Measurements from ENCODE around the gene LRRC15.

The LRRC15 gene

DNA sequence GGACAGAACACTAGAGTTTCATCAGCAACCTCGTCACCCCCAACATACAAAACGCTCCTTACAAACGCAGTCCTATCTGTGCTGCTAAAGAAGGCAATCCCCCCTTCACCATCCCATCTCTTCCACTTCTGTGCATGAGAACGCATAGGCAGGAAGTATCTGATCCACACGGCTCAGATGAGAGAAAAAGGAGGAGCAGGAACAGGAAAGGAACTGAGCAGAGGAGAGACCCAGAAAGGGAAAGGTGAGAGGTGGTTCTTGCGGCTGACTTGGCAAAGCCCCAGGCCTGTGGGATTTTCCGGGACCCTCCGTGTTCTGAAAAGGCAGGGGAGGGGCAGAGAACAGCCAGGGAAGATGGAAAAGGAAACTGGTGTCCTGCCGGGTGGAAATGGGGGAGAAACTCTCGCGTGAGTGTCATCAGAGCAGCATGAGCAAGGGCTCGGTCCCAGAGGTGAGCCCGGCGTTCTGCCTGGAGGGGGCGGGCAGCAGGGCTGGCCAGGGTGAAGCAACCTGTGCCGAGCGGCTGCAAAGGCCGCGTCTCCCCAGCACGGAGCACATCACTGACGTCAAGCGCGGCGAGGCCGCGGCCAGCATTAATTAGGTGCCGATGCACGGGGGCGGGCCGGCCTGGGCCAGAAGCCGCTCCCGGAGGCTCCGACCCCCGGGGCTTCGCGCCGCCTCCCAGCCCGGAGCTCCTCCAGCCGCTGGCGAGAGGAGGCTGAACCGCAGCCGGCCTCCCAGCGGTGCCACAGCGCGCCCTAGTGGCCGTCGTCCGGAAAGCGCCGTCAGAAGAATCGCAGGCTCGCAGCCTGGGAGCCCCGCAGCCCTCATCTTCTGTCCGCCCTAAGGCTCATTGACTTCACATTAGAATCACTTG is 54.2 kb downstream of the LRRC15 start:
- DNase-seq (ENCODE audit: low spot score), result peak; percentile 80

GRCh38 chr3:194314388-194315068 is 55.0 kb downstream of the LRRC15 start:
- DNase-seq (ENCODE audit: low spot score), result no peak

DNA sequence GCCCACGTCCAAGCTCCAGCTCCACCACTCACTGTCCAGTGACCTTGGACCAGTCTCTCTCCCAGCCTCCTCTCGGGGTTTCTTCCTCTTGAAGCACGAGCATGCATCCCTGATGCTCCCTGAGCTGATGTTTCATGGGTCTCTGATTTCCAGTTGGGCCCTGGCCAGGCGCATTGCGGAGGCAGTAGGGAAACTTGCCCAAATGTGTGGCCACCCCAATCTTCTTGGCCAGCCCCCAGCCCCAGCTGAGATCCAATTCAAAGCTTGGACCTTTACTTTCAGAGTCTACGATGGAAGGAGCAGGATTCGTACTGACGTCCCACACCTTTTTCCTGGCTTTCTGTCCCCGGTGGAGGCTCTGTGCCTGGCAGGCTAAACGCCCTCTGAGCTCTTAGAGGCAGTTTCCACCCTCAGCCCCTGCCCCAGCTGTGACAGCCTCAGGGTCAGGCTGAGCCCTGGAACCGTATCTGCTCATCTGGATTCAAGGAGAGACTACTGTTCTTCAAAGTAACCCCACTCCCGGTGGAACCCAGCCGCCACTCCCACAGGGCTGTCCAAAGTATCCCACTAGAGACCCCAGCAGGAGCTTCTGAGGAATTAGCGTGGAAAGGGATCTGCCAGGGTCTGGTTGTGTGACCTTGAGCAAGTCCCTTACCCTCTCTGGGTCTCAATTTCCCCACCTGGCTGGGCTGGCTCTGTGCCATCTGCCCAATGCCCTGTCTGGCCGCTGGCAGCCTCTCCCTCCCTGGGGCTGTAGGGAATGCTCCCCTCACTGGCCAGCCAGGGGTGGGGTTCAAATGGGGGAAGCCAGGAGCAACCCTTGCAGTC is 55.8 kb downstream of the LRRC15 start:
- no peak for DNase-seq (ENCODE audit: low spot score)

- no peak for DNase-seq (ENCODE audit: low spot score)
Observed at GRCh38 chr3:194312743-194313281, 56.7 kb downstream of the LRRC15 start.

DNA sequence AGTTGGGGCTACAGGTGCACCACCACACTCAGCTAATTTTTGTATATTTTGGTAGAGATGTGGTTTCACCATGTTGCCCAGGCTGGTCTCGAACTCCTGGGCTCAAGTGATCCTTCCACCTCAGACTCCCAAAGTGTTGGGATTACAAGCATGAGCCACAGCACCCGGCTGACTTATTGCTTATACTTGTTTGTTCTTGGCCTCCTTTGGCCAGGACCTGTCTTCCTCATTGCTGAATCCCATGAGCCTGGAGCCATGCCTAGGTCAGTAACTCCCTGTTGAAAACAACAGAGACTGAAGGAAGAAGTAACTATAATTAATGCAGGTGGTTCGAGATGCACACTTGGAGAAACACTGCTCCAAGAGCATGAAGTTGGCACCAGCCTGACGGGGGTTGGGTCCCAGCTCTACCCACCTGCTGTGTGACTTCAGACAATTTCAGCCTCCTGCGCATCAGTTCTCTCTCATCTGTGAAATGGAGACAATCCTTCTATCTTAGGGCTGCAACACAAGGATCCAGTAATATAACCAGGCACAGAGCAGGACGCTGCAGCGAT is 57.3 kb downstream of the LRRC15 start:
- DNase-seq (ENCODE audit: low spot score), result no peak

GRCh38 chr3:194311000-194311399 is 58.5 kb downstream of the LRRC15 start:
- DNase-seq (ENCODE audit: low spot score), result no peak

DNA sequence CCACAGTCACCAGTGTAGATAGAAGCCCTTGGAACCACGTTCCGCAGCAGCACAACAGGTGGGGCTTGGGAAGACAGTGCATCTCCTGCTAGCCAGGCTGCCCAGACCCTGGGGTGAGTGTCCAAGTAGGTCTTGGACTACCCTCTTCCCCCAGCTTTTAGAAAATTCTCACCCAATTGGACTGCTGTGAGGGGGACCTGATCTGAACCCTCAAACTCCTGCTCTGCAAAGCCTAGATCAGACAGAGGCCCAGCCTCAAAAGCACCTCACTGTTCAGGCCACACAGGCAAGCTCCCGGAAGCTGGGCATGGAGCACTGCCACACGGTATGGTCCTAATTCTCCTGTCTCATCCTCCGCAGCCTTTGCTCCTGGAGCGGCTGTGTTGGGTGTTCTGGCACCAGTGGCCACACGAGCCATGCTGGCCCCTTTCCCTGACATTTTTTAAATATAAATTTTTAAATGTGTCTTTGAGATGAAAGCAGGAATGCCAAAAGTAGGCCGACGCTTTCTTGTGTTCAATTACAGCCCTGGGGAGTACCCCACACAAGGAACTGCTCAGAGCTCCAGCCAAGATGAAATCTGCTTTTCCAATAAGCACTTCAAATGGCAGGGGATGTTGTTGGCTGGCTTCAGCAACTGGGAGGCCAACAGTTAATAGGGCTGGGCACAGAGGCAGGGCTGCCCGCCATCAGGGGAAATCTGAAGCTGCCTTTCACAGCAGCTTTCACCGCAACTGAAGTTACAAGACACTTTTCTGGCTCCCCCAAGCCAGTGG is 59.3 kb downstream of the LRRC15 start:
- no peak for DNase-seq (ENCODE audit: low spot score)

DNA sequence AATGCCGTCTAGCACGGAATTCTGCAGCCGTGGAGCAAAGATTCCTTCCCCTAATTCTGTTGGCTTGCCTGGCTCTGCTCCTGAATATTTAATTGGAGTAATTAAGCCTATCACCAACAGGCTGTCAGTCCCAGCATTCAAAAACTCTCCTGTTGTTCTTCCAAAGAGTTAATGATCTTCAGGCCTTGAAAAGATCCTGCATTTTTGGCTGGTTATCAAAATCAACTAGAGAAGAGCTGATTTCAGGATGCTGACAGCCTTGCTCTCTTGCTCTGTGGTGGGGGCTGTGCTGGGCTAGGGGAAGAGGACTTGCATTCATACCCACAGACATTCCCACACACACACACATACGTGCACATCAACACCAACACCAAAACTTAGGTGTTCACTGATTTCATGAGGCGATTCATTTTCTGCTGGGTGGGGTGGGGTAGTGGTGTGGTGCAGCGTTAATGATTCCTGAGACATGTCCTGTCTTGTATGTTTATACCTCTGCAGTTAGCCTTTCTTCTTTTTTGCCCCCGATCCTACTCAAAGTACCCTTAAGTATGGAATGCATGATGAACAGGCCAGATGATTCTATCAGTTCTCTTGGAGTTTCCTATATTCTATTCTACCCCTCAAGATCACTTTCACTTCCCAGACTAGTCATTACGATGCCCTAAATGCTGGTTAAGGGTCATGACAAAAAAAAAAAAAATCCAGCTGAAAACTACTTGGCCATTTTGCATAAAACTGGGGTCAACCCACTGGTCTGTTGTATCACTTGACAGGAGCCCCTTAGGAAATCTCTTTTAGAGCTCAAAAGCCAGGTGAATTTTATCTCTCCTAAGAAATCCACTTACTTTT is 60.7 kb downstream of the LRRC15 start:
- DNase-seq (ENCODE audit: low spot score), result no peak

- DNase-seq (ENCODE audit: low spot score), result no peak
Observed at GRCh38 chr3:194307849-194308248, 61.7 kb downstream of the LRRC15 start.

DNA sequence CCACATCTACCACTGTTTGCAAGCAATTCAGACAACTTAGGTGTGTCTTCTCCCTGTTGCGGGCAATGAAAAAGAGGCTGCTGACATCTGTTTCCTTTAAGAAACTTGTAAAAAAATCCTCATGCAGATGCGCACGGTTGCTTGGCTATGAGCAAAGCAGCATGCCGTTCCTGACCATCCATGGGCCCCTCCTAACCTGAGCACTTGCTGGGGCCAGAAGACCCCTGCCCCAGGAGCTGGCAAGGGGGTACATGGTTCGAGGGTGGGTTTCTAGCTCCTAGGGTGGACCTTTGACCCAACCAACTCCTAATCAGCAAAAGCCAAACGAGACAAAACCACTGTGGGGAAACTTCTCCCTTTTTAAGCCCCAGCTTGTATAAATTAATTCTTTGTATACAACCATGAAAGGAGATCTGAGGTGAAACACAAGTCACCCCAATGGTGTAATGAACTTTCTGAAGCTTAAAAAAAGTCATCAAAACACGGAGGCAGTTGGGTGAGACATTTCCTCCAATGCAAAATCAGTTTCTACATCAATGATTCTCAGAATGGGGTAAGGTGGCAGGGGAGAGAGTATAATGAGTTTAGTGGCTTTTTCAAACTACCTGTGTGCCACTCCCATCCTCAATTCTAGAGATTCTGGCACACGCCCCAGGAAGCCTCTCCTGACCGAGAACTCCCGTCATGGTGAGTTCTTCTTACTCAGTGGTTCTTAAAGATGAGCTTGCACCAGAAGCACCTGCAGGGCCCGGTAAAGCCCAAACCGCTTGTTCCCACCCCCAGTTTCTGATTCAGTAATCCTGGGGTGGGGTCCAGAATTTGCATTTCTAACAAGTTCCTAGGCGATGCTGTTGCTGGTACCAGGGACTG is 62.5 kb downstream of the LRRC15 start:
- DNase-seq (ENCODE audit: low spot score), result peak; percentile 73

- peak; percentile 74 for DNase-seq (ENCODE audit: low spot score)
Observed at GRCh38 chr3:194306109-194306686, 63.3 kb downstream of the LRRC15 start.

DNA sequence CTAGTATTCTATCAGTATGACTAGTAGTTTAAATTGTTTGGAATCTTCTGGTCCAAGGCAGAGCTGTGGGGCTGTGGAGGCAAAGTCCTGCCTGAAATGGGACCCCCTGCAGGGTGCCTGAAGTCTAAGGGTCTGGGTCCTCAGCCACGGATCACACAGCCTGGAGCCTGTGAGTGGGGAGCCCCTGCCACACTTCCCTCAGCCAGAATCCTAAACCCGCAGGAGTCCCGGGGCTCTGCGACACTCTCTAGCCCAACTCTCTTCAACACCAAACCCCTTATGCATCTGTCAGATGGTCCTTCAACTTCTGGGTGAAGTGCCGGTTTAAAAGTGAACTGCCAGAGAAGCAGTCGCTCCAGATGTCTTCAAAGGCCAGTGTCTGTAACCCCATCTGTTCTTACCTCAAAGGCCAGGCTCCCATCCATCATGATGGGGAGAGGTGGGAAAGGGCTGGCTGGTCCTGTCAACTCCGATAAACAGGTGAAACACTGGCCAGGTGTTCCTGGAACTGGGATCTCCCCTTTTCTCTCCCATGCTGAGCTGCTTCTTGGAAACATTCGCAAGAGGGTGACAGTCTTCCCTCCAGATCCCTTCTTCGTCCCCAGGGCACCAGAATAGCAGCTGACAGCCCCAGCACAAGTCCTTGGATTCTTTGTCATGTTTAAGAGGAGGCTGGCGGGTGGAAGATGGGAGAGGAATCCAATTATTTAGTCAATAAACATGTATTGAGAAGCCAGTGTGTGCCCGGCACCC is 64.0 kb downstream of the LRRC15 start:
- DNase-seq (ENCODE audit: low spot score), result no peak
